Measurements from ENCODE around the gene SGCG.
"Not testable (repeated sequence)": the region's sequence is repeated elsewhere in the genome, so short reads cannot be mapped to it uniquely, and the experiment has no call there.

Gene SGCG

DNA sequence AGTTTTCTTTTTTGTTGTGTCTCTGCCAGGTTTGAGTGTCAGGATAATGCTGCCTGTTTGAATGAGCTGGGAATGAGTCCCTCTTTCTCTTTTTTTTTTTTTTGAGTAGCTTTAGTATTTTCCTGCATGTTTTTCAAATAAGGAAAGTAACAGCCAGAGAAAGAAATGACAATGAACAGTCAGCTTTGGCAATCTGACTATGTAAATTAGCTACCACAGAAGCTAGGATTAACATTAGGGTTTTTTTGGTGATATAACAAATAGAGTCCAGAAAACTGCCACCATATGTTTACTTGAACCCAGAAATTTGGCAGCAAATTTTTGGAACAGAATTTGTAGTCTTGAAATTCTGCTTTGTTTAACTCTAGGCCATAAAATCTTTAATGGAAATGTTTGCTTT lies 50.5 kb downstream of the SGCG start:
- no peak overlapping the region for H3K27ac ChIP-seq
- no peak for TF ChIP-seq CTCF (conservative IDR thresholded peaks at IDR 0.05)

- H3K27ac ChIP-seq = no peak overlapping the region
- no peak for TF ChIP-seq CTCF (conservative IDR thresholded peaks at IDR 0.05)
Observed at GRCh38 chr13:23235994-23236393, 55.2 kb downstream of the SGCG start.

- TF ChIP-seq CTCF (conservative IDR thresholded peaks at IDR 0.05) = no peak
- no peak overlapping the region for H3K27ac ChIP-seq
Observed at GRCh38 chr13:23243066-23243465, 62.3 kb downstream of the SGCG start.

DNA sequence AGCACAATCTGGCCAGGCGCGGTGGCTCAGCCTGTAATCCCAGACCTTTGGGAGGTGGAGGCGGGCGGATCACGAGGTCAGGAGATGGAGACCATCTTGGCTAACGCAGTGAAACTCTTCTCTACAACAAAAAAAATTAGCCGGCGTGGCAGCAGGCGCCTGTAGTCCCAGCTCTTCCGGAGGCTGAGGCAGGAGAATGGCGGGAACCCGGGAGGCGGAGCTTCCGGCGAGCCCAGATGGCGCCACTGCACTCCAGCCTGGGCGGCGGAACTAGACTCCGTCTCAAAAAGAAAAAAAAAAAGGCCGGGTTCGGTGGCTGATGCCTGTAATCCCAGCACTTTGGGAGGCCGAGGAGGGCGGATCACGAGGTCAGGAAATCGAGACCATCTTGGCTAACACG lies 67.6 kb downstream of the SGCG start:
- H3K27ac ChIP-seq = not testable (repeated sequence)

- H3K27ac ChIP-seq = no peak overlapping the region
- TF ChIP-seq CTCF (conservative IDR thresholded peaks at IDR 0.05) = no peak
Observed at GRCh38 chr13:23254506-23254905, 73.7 kb downstream of the SGCG start.

DNA sequence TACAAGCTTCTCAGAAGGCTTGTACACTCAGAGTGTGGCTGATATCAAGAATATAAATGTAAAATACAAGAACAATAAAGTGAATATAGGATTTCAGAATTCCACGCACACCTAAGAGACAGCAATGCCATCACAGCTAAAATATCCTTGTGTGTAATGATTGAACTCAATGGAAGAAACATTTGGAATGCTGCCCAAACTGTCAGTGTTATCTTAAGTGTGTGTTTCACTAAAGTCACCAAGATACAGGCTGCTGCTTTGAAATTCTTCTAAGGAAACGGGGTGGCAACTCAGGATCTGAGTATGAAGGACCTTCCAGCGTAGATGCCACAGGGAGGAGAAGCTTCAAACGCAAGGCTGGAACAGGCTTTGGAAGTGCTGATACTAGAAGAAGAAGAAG lies 86.8 kb downstream of the SGCG start:
- TF ChIP-seq CTCF (conservative IDR thresholded peaks at IDR 0.05) = no peak
- H3K27ac ChIP-seq = no peak overlapping the region

DNA sequence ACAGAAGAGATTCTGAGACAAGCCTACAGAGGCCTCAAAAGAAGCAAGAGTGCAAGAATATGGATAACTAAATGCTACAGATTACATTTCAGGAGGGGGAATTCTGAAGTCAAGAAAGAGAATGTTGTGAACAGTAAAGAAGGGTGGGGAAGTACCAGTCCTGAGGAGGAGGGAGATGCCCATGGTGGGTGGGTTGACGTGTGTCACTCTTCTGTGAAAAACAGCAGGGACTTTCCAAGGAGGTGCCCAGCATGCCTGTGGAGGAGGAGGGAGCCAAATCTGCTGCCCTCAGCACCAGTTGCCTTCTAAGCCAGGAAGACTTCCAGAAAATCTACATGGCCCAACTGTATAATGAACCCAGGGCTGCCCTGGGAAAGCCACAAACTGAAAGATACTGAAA lies 87.7 kb downstream of the SGCG start:
- TF ChIP-seq CTCF (conservative IDR thresholded peaks at IDR 0.05) = no peak

DNA sequence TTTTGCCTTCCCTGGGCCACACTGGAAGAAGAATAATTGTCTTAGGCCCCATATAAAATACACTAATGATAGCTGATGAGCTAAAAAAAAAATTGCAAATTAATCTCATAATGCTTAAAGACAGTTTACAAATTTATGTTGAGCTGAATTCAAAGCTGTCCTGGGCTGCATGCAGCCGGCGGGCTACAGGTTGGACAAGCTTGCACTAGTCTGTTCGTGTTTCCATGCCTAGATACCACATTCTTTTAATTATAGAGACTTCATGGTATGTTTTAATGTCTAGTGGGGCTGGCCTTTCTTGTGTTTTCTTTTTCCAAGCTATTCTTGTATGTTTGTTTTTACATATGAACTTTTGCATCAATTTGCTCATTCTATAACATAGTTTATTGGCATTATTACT lies 90.6 kb downstream of the SGCG start:
- no peak for TF ChIP-seq CTCF (conservative IDR thresholded peaks at IDR 0.05)
- H3K27ac ChIP-seq = no peak overlapping the region

More for the DNA sequence above, 87.7 kb downstream of the SGCG start:
- H3K27ac ChIP-seq = no peak overlapping the region
